HFF-Myc (cell line): ENCODE data around the gene SLC13A5.

Experiments
- DNase-seq: peaks from one replicate; pipeline ENCODE4 v3.0.0-alpha.2; 2011; ENCODE audit warnings: low read depth; ENCODE audit errors: extremely low read depth
- H3K4me3 ChIP-seq: replicated peaks from 2 replicates; pipeline ENCODE4 v1.5.1; 2011; ENCODE audit warnings: low read depth, mild to moderate bottlenecking, control low read depth, low read length
- TF ChIP-seq, protein P1 (sequence below): IDR thresholded peaks from 2 replicates; pipeline ENCODE4 v1.5.1; 2012; ENCODE audit warnings: mild to moderate bottlenecking, low read depth, low read length, control low read depth; ENCODE audit errors: missing control alignments

SLC13A5 gene

GRCh38 chr17:6711681-6712057 lies 1.5 kb downstream of the SLC13A5 start:
- no peak for DNase-seq
- H3K4me3 ChIP-seq: no peak overlapping the region
- TF ChIP-seq, protein P1, sequence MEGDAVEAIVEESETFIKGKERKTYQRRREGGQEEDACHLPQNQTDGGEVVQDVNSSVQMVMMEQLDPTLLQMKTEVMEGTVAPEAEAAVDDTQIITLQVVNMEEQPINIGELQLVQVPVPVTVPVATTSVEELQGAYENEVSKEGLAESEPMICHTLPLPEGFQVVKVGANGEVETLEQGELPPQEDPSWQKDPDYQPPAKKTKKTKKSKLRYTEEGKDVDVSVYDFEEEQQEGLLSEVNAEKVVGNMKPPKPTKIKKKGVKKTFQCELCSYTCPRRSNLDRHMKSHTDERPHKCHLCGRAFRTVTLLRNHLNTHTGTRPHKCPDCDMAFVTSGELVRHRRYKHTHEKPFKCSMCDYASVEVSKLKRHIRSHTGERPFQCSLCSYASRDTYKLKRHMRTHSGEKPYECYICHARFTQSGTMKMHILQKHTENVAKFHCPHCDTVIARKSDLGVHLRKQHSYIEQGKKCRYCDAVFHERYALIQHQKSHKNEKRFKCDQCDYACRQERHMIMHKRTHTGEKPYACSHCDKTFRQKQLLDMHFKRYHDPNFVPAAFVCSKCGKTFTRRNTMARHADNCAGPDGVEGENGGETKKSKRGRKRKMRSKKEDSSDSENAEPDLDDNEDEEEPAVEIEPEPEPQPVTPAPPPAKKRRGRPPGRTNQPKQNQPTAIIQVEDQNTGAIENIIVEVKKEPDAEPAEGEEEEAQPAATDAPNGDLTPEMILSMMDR: no peak

- TF ChIP-seq, protein P1: no peak
- DNase-seq: no peak
- no peak overlapping the region for H3K4me3 ChIP-seq
Measured at GRCh38 chr17:6711081-6711674, 2.0 kb downstream of the SLC13A5 start.

GRCh38 chr17:6710317-6710716 lies 2.9 kb downstream of the SLC13A5 start:
- TF ChIP-seq, protein P1: no peak
- DNase-seq: no peak
- no peak overlapping the region for H3K4me3 ChIP-seq

DNA sequence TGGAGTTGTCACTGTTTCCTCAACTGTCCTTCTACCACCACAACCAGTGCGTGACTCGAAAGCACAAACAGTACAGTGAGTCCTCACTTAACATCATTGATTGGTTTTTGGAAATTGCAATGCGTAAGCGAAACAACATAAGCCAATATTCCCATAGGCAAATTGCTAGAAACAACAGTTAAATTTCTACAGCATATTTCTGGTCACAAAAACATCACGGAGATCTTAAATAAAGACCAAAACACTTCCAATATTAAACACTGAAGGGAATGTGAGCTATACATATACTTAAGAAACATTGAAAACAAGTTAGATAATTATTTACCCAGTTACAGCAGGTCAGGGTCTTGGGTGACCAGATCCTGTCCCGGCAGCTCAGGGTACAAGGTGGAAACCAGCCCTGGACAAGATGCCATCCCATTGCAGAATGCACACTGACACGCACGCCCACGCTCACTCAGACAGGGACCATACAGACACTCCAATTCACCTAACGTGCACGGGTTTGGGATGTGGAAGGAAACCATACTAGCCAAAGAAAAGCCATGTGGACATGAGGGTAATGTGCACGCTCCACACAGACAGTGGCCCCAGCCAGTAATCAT lies 4.7 kb downstream of the SLC13A5 start:
- no peak for DNase-seq
- H3K4me3 ChIP-seq: no peak overlapping the region
- TF ChIP-seq, protein P1: no peak

DNA sequence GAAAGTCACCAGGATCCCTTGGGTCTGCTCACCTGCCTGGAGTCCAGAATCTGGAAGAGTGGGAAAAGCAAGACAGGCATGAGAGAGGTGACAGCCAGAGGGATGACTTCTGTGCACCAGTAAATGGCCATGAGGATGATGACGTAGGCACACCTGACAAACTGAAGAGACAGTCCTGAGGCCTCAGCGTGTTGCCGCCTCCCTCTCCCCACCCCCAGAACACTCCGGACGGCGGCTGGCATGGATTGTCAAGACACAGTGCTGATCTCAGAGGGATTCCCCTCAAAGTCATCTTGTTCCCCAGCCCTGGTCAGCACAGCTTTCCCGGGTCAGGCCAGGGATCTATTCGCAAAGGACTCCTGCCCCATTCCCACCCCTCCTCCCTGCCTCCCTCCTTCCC lies 6.2 kb downstream of the SLC13A5 start:
- TF ChIP-seq, protein P1: no peak
- no peak for DNase-seq
- H3K4me3 ChIP-seq: no peak overlapping the region

GRCh38 chr17:6706499-6706898 lies 6.7 kb downstream of the SLC13A5 start:
- DNase-seq: no peak
- H3K4me3 ChIP-seq: no peak overlapping the region
- TF ChIP-seq, protein P1: no peak
